B cell (primary cell): ENCODE measurements around the gene NUAK1. TPM values are rescaled to one million over a fixed set of nuclear protein-coding genes. Genes with fewer than 3 reads are reported as not detected.

ENCODE experiments used
- ATAC-seq: fragments of 200-7000 bp; cut with Tn5 transposase; one replicate; pipeline ENCODE4 v1.10.0; 2021; ENCODE audit warnings: low read depth, mild to moderate bottlenecking, moderate number of reproducible peaks, moderate library complexity
- CTCF ChIA-PET: fragments of 350-600 bp; sonication (Branson Sonifier 250); formaldehyde crosslinking; loops from one replicate; lab custom pipeline; 2021; ENCODE audit warnings: antibody characterized with exemption, inconsistent platforms; lab: Charles Lee
- POLR2A ChIA-PET: fragments of 350-600 bp; sonication (Branson Sonifier 250); formaldehyde crosslinking; loops from one replicate; lab custom pipeline; 2021; ENCODE audit warnings: antibody characterized with exemption; lab: Charles Lee
- DNase-seq: peaks from one replicate; pipeline ENCODE4 v3.0.0; 2013
- H2AFZ ChIP-seq: 2 replicates; pipeline ENCODE4 v1.6.1; 2012; ENCODE audit warnings: mild to moderate bottlenecking, low read depth, low read length; ENCODE audit not compliant: insufficient read depth, poor library complexity, severe bottlenecking
- H3K27ac ChIP-seq, 2 donors: 1 replicate in 1 of 2; 2 replicates in 1 of 2; pipeline ENCODE4 v1.5.1; 2012 to 2013; ENCODE audit warnings: low read length in 2 of 2, mild to moderate bottlenecking in 2 of 2, moderate library complexity in 1 of 2
- H3K27me3 ChIP-seq, 4 experiments: fragments of 200-600 bp in 1 of 4; sonication (generic) in 1 of 4; replicated peaks in 1 of 4; 1 replicate in 2 of 4; 2 replicates in 2 of 4; pipeline versions ENCODE4 v1.6.1 to v1.7.0; 2013 to 2016; ENCODE audit warnings: low read length in 3 of 4, mild to moderate bottlenecking in 2 of 4, mixed read lengths in 1 of 4, moderate library complexity in 1 of 4; ENCODE audit not compliant: insufficient read depth in 4 of 4, control insufficient read depth in 3 of 4; ENCODE audit errors: control extremely low read depth in 1 of 4
- H3K36me3 ChIP-seq, 2 experiments: replicated peaks in 1 of 2; 1 replicate in 1 of 2; 2 replicates in 1 of 2; pipeline versions ENCODE4 v1.6.1 to v1.7.1; 2013; ENCODE audit warnings: low read length in 1 of 2; ENCODE audit not compliant: insufficient read depth in 2 of 2, control insufficient read depth in 1 of 2; ENCODE audit errors: control extremely low read depth in 1 of 2, extremely low read depth in 1 of 2
- H3K4me1 ChIP-seq, 2 donors: fragments of 200-600 bp in 1 of 2; sonication (generic) in 1 of 2; 1 replicate in 1 of 2; 2 replicates in 1 of 2; pipeline versions ENCODE4 v1.5.1 to v1.6.1; 2013 to 2017; ENCODE audit warnings: low read length in 2 of 2; ENCODE audit not compliant: control insufficient read depth in 2 of 2, insufficient read depth in 2 of 2
- H3K4me2 ChIP-seq: replicated peaks from 2 replicates; pipeline ENCODE3; 2012; ENCODE audit warnings: mild to moderate bottlenecking, low read depth, low read length; ENCODE audit not compliant: poor library complexity, severe bottlenecking
- H3K4me3 ChIP-seq, 5 experiments: fragments of 200-600 bp in 1 of 5; sonication (generic) in 1 of 5; 1 replicate in 3 of 5; 2 replicates in 2 of 5; pipeline versions ENCODE4 v1.5.1 to v1.7.0; 2011 to 2016; ENCODE audit warnings: low read length in 4 of 5, mild to moderate bottlenecking in 4 of 5, low read depth in 2 of 5, control low read depth in 1 of 5, moderate library complexity in 1 of 5; ENCODE audit not compliant: insufficient read depth in 1 of 5; ENCODE audit errors: control extremely low read depth in 1 of 5, extremely low read depth in 1 of 5
- H3K79me2 ChIP-seq: fragments of 200-600 bp; sonication (generic); one replicate; pipeline ENCODE4 v1.6.0; 2016; ENCODE audit warnings: low read length; ENCODE audit not compliant: control insufficient read depth, insufficient read depth
- H3K9ac ChIP-seq: fragments of 200-600 bp; sonication (generic); 2 replicates; pipeline ENCODE4 v1.6.1; 2017; ENCODE audit warnings: mild to moderate bottlenecking, low read length, moderate library complexity
- H3K9me3 ChIP-seq, 3 donors: one replicate each; pipeline versions ENCODE4 v1.6.1 to v1.7.1; 2013; ENCODE audit warnings: low read length in 2 of 3; ENCODE audit not compliant: control insufficient read depth in 2 of 3, insufficient read depth in 1 of 3; ENCODE audit errors: control extremely low read depth in 1 of 3
- H4K20me1 ChIP-seq: 2 replicates; pipeline ENCODE4 v1.6.0; 2012; ENCODE audit warnings: mild to moderate bottlenecking, low read length; ENCODE audit not compliant: insufficient read depth, control insufficient read depth, poor library complexity, severe bottlenecking
- H3K27ac Mint-ChIP-seq: one replicate; pipeline ENCODE4 v1.8.0; 2021; ENCODE audit warnings: mixed read lengths
- H3K27me3 Mint-ChIP-seq: one replicate; pipeline ENCODE4 v1.8.0; 2021; ENCODE audit warnings: mixed read lengths
- H3K4me1 Mint-ChIP-seq: one replicate; pipeline ENCODE4 v1.8.0; 2021; ENCODE audit warnings: mixed read lengths
- H3K4me3 Mint-ChIP-seq: one replicate; pipeline ENCODE4 v1.8.0; 2021; ENCODE audit warnings: mixed read lengths
- H3K9me3 Mint-ChIP-seq: one replicate; pipeline ENCODE4 v1.8.0; 2022; ENCODE audit warnings: mixed read lengths; ENCODE audit not compliant: insufficient read depth
- CTCF ChIP-seq: fragments of 200-600 bp; IDR thresholded peaks from one replicate; pipeline ENCODE4 v1.8.0; 2022; ENCODE audit warnings: antibody characterized with exemption, mild to moderate bottlenecking
- EZH2 ChIP-seq: IDR thresholded peaks from 2 replicates; pipeline ENCODE4 v1.6.1; 2012; ENCODE audit warnings: borderline replicate concordance, low read depth, mild to moderate bottlenecking, moderate library complexity, low read length; ENCODE audit not compliant: insufficient read depth, poor library complexity, severe bottlenecking
- WGBS: methylation state at CpG from one replicate; pipeline ENCODE4 v1.1.5; 2013; ENCODE audit warnings: missing lambda C conversion rate; ENCODE audit not compliant: insufficient coverage; 5-methylcytosine and 5-hydroxymethylcytosine counted together
- intact Hi-C: fragments of 100-400 bp; cut with micrococcal nuclease; formaldehyde crosslinking; loops from one replicate; pipeline ENCODE4 v1.10.0; 2022
- polyA minus RNA-seq: library from RNA; depleted of rRNA, polyadenylated mRNA; stranded (reverse); fragments of >200 nt; gene quantifications from 2 replicates; pipeline ENCODE4 v1.2.3, GENCODE V29; 2012
- polyA plus RNA-seq: library from polyadenylated mRNA; depleted of rRNA; stranded (reverse); fragments of >200 nt; gene quantifications from 2 replicates; pipeline ENCODE4 v1.2.3, GENCODE V29; 2012
- total RNA-seq, 2 donors: library from RNA; stranded (reverse); fragments of 120-200 nt in 1 of 2; gene quantifications; 1 replicate in 1 of 2; 2 replicates in 1 of 2; pipeline versions ENCODE4 v1.2.3 to v1.2.4, GENCODE V29; 2013 to 2022

NUAK1 gene
- not detected in 2 replicates for total RNA-seq
- 0.21 TPM for total RNA-seq (2013)
- not detected in 2 replicates for polyA plus RNA-seq
- polyA minus RNA-seq, result 0.43 TPM in 1 of 2 replicates, not detected in the other

DNA sequence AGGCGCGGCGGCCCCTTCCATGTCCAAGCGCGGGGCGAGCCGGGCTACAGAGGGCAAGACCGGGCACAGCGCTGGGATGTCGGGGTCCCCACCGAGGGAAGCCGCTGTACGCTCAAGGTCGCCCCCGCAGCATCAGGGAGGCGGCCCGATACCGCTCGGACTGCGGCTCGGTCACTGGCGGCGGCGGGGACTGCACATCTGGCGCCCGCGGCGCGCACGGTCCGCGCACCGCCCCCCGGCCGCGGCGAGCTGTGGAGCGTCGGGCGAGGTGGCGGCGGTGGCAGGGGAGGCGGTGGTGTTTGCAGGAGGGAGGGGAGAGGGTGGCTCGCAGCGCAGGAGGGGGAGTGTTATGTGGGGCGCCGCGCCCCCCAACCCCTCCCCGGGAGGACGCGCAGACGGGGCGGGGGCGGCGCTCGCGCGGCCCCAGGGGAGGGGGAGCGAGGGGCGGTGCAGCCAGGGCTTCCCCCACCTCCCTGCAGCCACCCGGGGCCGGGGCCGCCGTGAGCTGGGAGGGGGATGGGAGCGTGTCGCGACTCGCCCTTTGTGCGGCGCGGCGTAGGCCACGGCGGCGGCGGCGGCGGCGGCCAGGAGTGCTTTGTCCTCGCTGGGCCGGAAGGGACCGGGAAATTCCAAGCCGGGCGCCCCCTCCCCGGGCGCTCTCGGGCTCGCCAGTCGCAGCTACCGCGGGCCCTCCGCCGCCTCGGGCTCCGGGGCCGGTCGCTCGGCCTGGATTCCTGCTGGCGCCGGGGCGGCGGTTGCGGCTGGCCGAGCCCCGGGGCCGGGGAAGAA is at the start of gene NUAK1:
NUAK1 (minus strand) TSS at position 322 of the 789 bp plus-strand sequence; CDS start at position 21, 301 bp downstream.
- intact Hi-C loops, result no loop called here
- Mint-ChIP-seq H3K27me3 (peaks cover 73% of the 10 kb centered on the region), H3K4me3 (peak within 1 kb of the TSS; percentile 79), H3K9me3 (no peaks in the 10 kb centered on the region), H3K27ac (no peak within 1 kb of the TSS), H3K4me1 (peaks cover 18% of the 10 kb centered on the region)
- Histone ChIP-seq H4K20me1 (no peaks in the 10 kb centered on the region), H3K4me2 (peak within 1 kb of the TSS; percentile 81), H3K9me3 (peaks cover 0 to 6% (median 0%) of the 10 kb centered on the region in 3 donors), H2AFZ (peak within 1 kb of the TSS; percentile 51), H3K9ac (peak within 1 kb of the TSS; percentile 50), H3K27me3 (peaks cover 0 to 63% (median 53%) of the 10 kb centered on the region in 4 experiments), H3K27ac (no peak within 1 kb of the TSS), H3K4me3 (peak within 1 kb of the TSS in 3 of 5 experiments; percentile 18 to 43 (median 33)), H3K79me2 (no peaks in the 10 kb centered on the region), H3K36me3 (no peaks in the 10 kb centered on the region), H3K4me1 (peaks cover 19 to 31% of the 10 kb centered on the region in 2 donors)
- TF ChIP-seq CTCF, result no peak
- peak; percentile 35 for TF ChIP-seq EZH2
- ATAC-seq, result peak; percentile 39
- POLR2A ChIA-PET, result no interaction called here
- under 1% methylated on average over 94 of the region's 106 CpGs for WGBS
- peak; percentile 35 for DNase-seq
- CTCF ChIA-PET, result interaction anchor here (7.1 kb wide), 1 partner anchor 720 kb away, joined by 88 read pairs; no protein-coding TSS in a partner anchor

DNA sequence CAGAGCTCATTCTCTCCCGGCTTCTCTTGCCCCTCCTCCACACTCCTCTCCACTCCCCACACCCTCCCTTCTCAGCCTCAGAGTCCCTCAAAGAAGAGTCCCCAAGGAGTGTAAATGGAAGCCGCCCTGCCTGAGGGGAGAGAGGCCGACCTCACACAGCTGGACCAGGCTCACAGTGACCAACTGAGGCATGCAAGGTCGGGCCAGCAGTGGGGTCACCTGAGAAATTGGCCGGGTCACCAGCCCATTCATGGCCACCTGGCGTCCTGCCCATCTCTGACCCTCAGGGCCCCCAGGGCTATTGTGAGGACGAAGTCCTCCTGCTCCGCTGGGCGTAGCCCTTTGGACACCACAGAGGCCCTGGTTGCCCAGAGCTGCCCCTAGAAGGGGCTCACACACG is 49.5 kb upstream of the NUAK1 start:
- no peaks in the 10 kb centered on the region for H3K9me3 Mint-ChIP-seq
- Histone ChIP-seq H3K4me2 (no peak overlapping the region), H3K9me3 (no peaks in the 10 kb centered on the region), H3K4me3 (no peak overlapping the region), H3K36me3 (no peaks in the 10 kb centered on the region), H3K79me2 (no peaks in the 10 kb centered on the region), H4K20me1 (no peaks in the 10 kb centered on the region), H2AFZ (no peak overlapping the region), H3K27ac (no peak overlapping the region), H3K4me1 (no peaks in the 10 kb centered on the region), H3K9ac (no peak overlapping the region), H3K27me3 (peaks cover 0 to 3% (median 2%) of the 10 kb centered on the region in 4 experiments)
- no peaks in the 10 kb centered on the region for H3K4me1 Mint-ChIP-seq
- no peak for DNase-seq
- TF ChIP-seq EZH2, result no peak
- H3K27ac Mint-ChIP-seq, result no peak overlapping the region
- H3K27me3 Mint-ChIP-seq, result peaks cover 24% of the 10 kb centered on the region
- POLR2A ChIA-PET, result no interaction called here
- no peak overlapping the region for H3K4me3 Mint-ChIP-seq
- intact Hi-C loops, result no loop called here
- CTCF ChIA-PET, result no interaction called here
- WGBS, result 60% methylated on average over 8 of the region's 10 CpGs
- no peak for ATAC-seq
